K562 (cell line): Measurements from ENCODE around the gene EHMT2. TPM values are rescaled to one million over a fixed set of nuclear protein-coding genes. Genes with fewer than 3 reads are reported as not detected.

Experiments used
- ATAC-seq: fragments of 200-7000 bp; cut with Tn5 transposase; 3 replicates; pipeline ENCODE4 v1.9.1; 2020; ENCODE audit warnings: moderate library complexity
- BruUV-seq: library from RNA; stranded (reverse); fragments of 400-500 nt; replicated peaks from 2 replicates; lab custom pipeline; 2021; lab: Mats Ljungman, UMichigan
- CTCF ChIA-PET: fragments of 300-600 bp; formaldehyde crosslinking; extraction: SDS; loops from one replicate; lab custom pipeline; 2021; ENCODE audit warnings: low intra/inter-chr PET ratio; lab: Yijun Ruan, JAX
- POLR2A ChIA-PET: fragments of 300-600, 350-650 bp; sonication (Branson Sonifier 250); formaldehyde crosslinking; extraction: SDS; loops from one replicate; lab custom pipeline; 2021; ENCODE audit warnings: antibody characterized with exemption, inconsistent platforms; lab: Yijun Ruan, JAX
- DNase-seq, 4 experiments: peaks; one replicate each; pipeline versions ENCODE4 v3.0.0 to v3.0.0-alpha.2; 2011 to 2018; ENCODE audit warnings: low spot score in 3 of 4, mixed read lengths in 3 of 4; ENCODE audit errors: extremely low read depth in 1 of 4
- FAIRE-seq: peaks from 2 replicates; lab custom pipeline; 2011; peaks lifted over from hg19 to GRCh38; lab: Jason Lieb, UNC
- H2AFZ ChIP-seq: 2 replicates; pipeline ENCODE4 v1.6.0; 2011; ENCODE audit warnings: low read depth, low read length, control low read depth, inconsistent platforms
- H3K27ac ChIP-seq: fragments of 200-600 bp; 3 replicates; pipeline ENCODE4 v1.8.0; 2011; ENCODE audit warnings: low read depth, mild to moderate bottlenecking, control low read depth, inconsistent platforms, low read length, moderate library complexity, mixed read lengths; ENCODE audit errors: extremely low read depth
- H3K27me3 ChIP-seq, 2 experiments: fragments of 300-600 bp in 1 of 2; 2 replicates in 1 of 2; 3 replicates in 1 of 2; pipeline versions ENCODE4 v1.6.0 to v1.8.0; 2011; ENCODE audit warnings: inconsistent platforms in 2 of 2, low read length in 2 of 2, mild to moderate bottlenecking in 1 of 2, mixed read lengths in 1 of 2, moderate library complexity in 1 of 2; ENCODE audit not compliant: control insufficient read depth in 2 of 2, insufficient read depth in 2 of 2
- H3K36me3 ChIP-seq: fragments of 300-600 bp; 3 replicates; pipeline ENCODE4 v1.8.0; 2011; ENCODE audit warnings: mild to moderate bottlenecking, low read length, inconsistent platforms; ENCODE audit not compliant: control insufficient read depth, insufficient read depth
- H3K4me1 ChIP-seq, 2 experiments: fragments of 200-600 bp in 1 of 2; replicated peaks in 1 of 2; 2 replicates in 1 of 2; 3 replicates in 1 of 2; pipeline versions ENCODE4 v1.5.1 to v1.8.0; 2011; ENCODE audit warnings: inconsistent platforms in 2 of 2, low read length in 2 of 2, mild to moderate bottlenecking in 1 of 2, mixed read lengths in 1 of 2, moderate library complexity in 1 of 2; ENCODE audit not compliant: control insufficient read depth in 2 of 2, insufficient read depth in 2 of 2
- H3K4me2 ChIP-seq: 2 replicates; pipeline ENCODE4 v1.6.1; 2011; ENCODE audit warnings: low read length, control low read depth, inconsistent platforms, mixed read lengths; ENCODE audit not compliant: insufficient read depth
- H3K4me3 ChIP-seq: fragments of 200-600 bp; sonication (generic), shearing (Covaris generic); 2 replicates; pipeline ENCODE4 v1.5.1; 2016; ENCODE audit warnings: control low read depth, inconsistent platforms
- H3K79me2 ChIP-seq: fragments of 200-600 bp; 3 replicates; pipeline ENCODE4 v1.8.0; 2011; ENCODE audit warnings: low read length, inconsistent platforms; ENCODE audit not compliant: control insufficient read depth, insufficient read depth
- H3K9ac ChIP-seq, 2 experiments: 2 replicates each; pipeline versions ENCODE4 v1.6.0 to v1.6.1; 2011; ENCODE audit warnings: low read depth in 2 of 2, low read length in 2 of 2, control low read depth in 1 of 2, inconsistent platforms in 1 of 2, mild to moderate bottlenecking in 1 of 2, mixed read lengths in 1 of 2; ENCODE audit not compliant: insufficient read depth in 1 of 2
- H3K9me1 ChIP-seq: one replicate; pipeline ENCODE4 v1.6.0; 2011; ENCODE audit warnings: inconsistent platforms, mild to moderate bottlenecking, low read length, moderate library complexity; ENCODE audit not compliant: control insufficient read depth, insufficient read depth
- H3K9me3 ChIP-seq: replicated peaks from 2 replicates; pipeline ENCODE4 v1.5.1; 2011; ENCODE audit warnings: low read depth, low read length, inconsistent platforms; ENCODE audit not compliant: control insufficient read depth, insufficient read depth
- H4K20me1 ChIP-seq: replicated peaks from 2 replicates; pipeline ENCODE4 v1.6.1; 2011; ENCODE audit warnings: low read length, inconsistent platforms, mixed read lengths; ENCODE audit not compliant: control insufficient read depth, insufficient read depth
- ZKSCAN1 ChIP-seq: fragments of 150-350 bp; IDR thresholded peaks from 2 replicates; pipeline ENCODE4 v1.6.1; 2016; ENCODE audit warnings: low read depth, low read length
- WGBS: fragments of 100-300 bp; shearing (Covaris generic); methylation state at CpG from one replicate; pipeline ENCODE4 v1.1.6; 2016; ENCODE audit warnings: low coverage, mixed read lengths; ENCODE audit not compliant: insufficient coverage; ENCODE audit errors: missing lambda C conversion rate; 5-methylcytosine and 5-hydroxymethylcytosine counted together
- in situ Hi-C: fragments of 300-500 bp; cut with MboI; formaldehyde crosslinking; loops from 4 replicates; pipeline ENCODE4 v1.15.0; 2018; ENCODE audit warnings: inconsistent platforms, mixed read lengths
- intact Hi-C: fragments of 100-400 bp; cut with micrococcal nuclease; formaldehyde crosslinking; loops from 2 replicates; pipeline ENCODE4 v1.14.2; 2022
- polyA plus RNA-seq, 8 experiments: library from polyadenylated mRNA; depleted of rRNA in 4 of 8; stranded (reverse) in 5 of 8; unstranded in 3 of 8; fragments of >200 nt; fragmentation: Nextera tagmentation in 2 of 8; fragmentation: Illumina TruSeq in 1 of 8; extraction: Ambion mirVana in 2 of 8; extraction: Trizol in 1 of 8; gene quantifications; 2 replicates each; pipeline versions ENCODE4 v1.2.1 to v1.2.3, GENCODE V29; 2011 to 2014; ENCODE audit warnings: inconsistent platforms in 1 of 8, missing spikeins in 1 of 8
- total RNA-seq, 7 experiments: library from RNA; depleted of rRNA in 6 of 7; stranded (reverse); fragments of >200 nt in 6 of 7; fragmentation: Illumina TruSeq in 2 of 7; extraction: Trizol in 2 of 7; gene quantifications; 2 replicates each; pipeline versions ENCODE4 v1.2.1 to v1.2.3, GENCODE V29; 2011 to 2021; ENCODE audit warnings: low replicate concordance in 1 of 7
- TF ChIP-seq, protein P1 (sequence below): fragments of 450-650 bp; formaldehyde crosslinking; IDR thresholded peaks from 2 replicates; pipeline ENCODE4 v1.4.0; 2020; ENCODE audit warnings: mild to moderate bottlenecking, moderate library complexity
- TF ChIP-seq, protein P2 (sequence below): fragments of 250-450 bp; sonication (Bioruptor Pico); IDR thresholded peaks from 2 replicates; pipeline ENCODE4 v1.8.0; 2021; ENCODE audit warnings: moderate library complexity, mild to moderate bottlenecking, inconsistent platforms

Gene EHMT2
- total and polyA plus RNA-seq, 9 of the 15 experiments (the other 6 are each of a cell fraction or from before 2014, with no cell fraction given), result 2.1 to 63.8 (median 38.5) TPM

DNA sequence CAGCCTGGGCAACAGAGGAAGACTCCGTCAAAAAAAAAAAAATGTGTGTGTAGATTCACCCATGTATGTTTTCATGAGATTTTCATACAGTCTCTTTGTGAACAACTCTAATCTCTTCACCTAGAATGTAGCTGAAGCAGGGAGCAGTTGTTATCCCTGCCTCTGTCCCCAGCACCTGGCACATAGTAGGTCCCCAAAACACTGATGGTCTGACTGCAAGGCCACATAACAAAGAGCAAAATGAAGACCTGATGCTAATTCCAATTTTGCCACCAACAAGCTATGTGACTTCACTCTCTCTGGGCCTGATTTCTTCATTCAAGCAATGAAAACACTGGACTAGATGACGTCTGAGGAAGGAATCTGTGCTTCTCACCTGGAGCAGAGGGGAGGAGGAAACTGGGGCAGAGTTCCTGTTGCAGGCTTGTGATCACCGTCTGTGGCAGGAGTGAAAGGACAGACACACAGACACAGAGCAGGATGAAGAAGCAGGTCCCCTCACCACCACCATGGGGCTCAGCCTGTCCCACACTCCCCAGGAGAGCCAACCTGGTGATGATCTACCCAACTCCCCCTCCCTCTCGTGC, 23.3 kb downstream of the EHMT2 start:
- WGBS, result 24% methylated on average over 4 of the region's 4 CpGs
- CTCF ChIA-PET, result no interaction called here

More for the DNA sequence above, 23.3 kb downstream of the EHMT2 start:
- Histone ChIP-seq H3K79me2 (no peaks in the 10 kb centered on the region), H3K9me1 (no peaks in the 10 kb centered on the region), H3K27me3 (peaks cover 0 to under 1% of the 10 kb centered on the region in 2 experiments; a peak in 1 of 5 replicates), H3K9me3 (no peaks in the 10 kb centered on the region), H3K4me3 (no peak overlapping the region), H4K20me1 (no peaks in the 10 kb centered on the region), H3K36me3 (no peaks in the 10 kb centered on the region), H3K27ac (no peak overlapping the region), H2AFZ (no peak overlapping the region), H3K4me2 (no peak overlapping the region), H3K9ac (peak overlapping the region in 1 of 2 experiments; percentile 61; a peak in 2 of 4 replicates), H3K4me1 (peaks cover 0 to 34% of the 10 kb centered on the region in 2 experiments; a peak in 3 of 5 replicates)
- no peak for ATAC-seq
- BruUV-seq, result no TSS peak
- FAIRE-seq, result peak; percentile 60
- in situ Hi-C loops (no loop called here), intact Hi-C loops (no loop called here)
- POLR2A ChIA-PET, result interaction anchor here (1.0 to 3.2 kb wide), 3 partner anchors 10 to 22 kb away, joined by 5 to 42 read pairs (median 5); partner anchors contain the start of gene NEU1
- TF ChIP-seq ZKSCAN1, result peak; percentile 92
- TF ChIP-seq, protein P1, sequence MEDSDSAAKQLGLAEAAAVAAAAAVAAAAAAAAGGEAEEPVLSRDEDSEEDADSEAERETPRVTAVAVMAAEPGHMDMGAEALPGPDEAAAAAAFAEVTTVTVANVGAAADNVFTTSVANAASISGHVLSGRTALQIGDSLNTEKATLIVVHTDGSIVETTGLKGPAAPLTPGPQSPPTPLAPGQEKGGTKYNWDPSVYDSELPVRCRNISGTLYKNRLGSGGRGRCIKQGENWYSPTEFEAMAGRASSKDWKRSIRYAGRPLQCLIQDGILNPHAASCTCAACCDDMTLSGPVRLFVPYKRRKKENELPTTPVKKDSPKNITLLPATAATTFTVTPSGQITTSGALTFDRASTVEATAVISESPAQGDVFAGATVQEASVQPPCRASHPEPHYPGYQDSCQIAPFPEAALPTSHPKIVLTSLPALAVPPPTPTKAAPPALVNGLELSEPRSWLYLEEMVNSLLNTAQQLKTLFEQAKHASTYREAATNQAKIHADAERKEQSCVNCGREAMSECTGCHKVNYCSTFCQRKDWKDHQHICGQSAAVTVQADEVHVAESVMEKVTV (CRISPR knock-in tag), result no peak
- TF ChIP-seq, protein P2, sequence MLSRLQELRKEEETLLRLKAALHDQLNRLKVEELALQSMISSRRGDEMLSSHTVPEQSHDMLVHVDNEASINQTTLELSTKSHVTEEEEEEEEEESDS (CRISPR knock-in tag), result no peak
- DNase-seq, result no peak
